ENCODE data around the gene ADGRE1. TPM values are rescaled to one million over a fixed set of nuclear protein-coding genes. Genes with fewer than 3 reads are reported as not detected.

The ADGRE1 gene
- total and polyA plus RNA-seq, 2 experiments from 2014 or later, result not detected

- Mint-ChIP-seq H3K27ac (no peak overlapping the region), H3K4me1 (no peaks in the 10 kb centered on the region)
- no peak for TF ChIP-seq EZH2phosphoT487 (IDR thresholded peaks at IDR 0.05; ENCODE audit: unreplicated experiment)
- TF ChIP-seq ZNF331 (CRISPR knock-in tag; IDR thresholded peaks at IDR 0.05; ENCODE audit: low read depth), result no peak
- TF ChIP-seq POLR2AphosphoS5 (IDR thresholded peaks at IDR 0.05; ENCODE audit: low read depth), result no peak
- TF ChIP-seq, protein P1, sequence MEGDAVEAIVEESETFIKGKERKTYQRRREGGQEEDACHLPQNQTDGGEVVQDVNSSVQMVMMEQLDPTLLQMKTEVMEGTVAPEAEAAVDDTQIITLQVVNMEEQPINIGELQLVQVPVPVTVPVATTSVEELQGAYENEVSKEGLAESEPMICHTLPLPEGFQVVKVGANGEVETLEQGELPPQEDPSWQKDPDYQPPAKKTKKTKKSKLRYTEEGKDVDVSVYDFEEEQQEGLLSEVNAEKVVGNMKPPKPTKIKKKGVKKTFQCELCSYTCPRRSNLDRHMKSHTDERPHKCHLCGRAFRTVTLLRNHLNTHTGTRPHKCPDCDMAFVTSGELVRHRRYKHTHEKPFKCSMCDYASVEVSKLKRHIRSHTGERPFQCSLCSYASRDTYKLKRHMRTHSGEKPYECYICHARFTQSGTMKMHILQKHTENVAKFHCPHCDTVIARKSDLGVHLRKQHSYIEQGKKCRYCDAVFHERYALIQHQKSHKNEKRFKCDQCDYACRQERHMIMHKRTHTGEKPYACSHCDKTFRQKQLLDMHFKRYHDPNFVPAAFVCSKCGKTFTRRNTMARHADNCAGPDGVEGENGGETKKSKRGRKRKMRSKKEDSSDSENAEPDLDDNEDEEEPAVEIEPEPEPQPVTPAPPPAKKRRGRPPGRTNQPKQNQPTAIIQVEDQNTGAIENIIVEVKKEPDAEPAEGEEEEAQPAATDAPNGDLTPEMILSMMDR (conservative IDR thresholded peaks at IDR 0.05; ENCODE audit: low read depth in 2 of 2), result no peak
- TF ChIP-seq JUNB (IDR thresholded peaks at IDR 0.05; ENCODE audit: unreplicated experiment), result no peak
- no peak for TF ChIP-seq NANOG (IDR thresholded peaks at IDR 0.05; ENCODE audit: borderline replicate concordance)
- no peak for TF ChIP-seq CREB1 (CRISPR knock-in tag; IDR thresholded peaks at IDR 0.05; ENCODE audit: low read depth)
- TF ChIP-seq ZNF114 (CRISPR knock-in tag; IDR thresholded peaks at IDR 0.05), result no peak
- no peak for TF ChIP-seq STAT1 (IDR thresholded peaks at IDR 0.05; ENCODE audit: unreplicated experiment)
- no peak for TF ChIP-seq REST (IDR thresholded peaks at IDR 0.05; ENCODE audit: unreplicated experiment)
- TF ChIP-seq, protein P2, sequence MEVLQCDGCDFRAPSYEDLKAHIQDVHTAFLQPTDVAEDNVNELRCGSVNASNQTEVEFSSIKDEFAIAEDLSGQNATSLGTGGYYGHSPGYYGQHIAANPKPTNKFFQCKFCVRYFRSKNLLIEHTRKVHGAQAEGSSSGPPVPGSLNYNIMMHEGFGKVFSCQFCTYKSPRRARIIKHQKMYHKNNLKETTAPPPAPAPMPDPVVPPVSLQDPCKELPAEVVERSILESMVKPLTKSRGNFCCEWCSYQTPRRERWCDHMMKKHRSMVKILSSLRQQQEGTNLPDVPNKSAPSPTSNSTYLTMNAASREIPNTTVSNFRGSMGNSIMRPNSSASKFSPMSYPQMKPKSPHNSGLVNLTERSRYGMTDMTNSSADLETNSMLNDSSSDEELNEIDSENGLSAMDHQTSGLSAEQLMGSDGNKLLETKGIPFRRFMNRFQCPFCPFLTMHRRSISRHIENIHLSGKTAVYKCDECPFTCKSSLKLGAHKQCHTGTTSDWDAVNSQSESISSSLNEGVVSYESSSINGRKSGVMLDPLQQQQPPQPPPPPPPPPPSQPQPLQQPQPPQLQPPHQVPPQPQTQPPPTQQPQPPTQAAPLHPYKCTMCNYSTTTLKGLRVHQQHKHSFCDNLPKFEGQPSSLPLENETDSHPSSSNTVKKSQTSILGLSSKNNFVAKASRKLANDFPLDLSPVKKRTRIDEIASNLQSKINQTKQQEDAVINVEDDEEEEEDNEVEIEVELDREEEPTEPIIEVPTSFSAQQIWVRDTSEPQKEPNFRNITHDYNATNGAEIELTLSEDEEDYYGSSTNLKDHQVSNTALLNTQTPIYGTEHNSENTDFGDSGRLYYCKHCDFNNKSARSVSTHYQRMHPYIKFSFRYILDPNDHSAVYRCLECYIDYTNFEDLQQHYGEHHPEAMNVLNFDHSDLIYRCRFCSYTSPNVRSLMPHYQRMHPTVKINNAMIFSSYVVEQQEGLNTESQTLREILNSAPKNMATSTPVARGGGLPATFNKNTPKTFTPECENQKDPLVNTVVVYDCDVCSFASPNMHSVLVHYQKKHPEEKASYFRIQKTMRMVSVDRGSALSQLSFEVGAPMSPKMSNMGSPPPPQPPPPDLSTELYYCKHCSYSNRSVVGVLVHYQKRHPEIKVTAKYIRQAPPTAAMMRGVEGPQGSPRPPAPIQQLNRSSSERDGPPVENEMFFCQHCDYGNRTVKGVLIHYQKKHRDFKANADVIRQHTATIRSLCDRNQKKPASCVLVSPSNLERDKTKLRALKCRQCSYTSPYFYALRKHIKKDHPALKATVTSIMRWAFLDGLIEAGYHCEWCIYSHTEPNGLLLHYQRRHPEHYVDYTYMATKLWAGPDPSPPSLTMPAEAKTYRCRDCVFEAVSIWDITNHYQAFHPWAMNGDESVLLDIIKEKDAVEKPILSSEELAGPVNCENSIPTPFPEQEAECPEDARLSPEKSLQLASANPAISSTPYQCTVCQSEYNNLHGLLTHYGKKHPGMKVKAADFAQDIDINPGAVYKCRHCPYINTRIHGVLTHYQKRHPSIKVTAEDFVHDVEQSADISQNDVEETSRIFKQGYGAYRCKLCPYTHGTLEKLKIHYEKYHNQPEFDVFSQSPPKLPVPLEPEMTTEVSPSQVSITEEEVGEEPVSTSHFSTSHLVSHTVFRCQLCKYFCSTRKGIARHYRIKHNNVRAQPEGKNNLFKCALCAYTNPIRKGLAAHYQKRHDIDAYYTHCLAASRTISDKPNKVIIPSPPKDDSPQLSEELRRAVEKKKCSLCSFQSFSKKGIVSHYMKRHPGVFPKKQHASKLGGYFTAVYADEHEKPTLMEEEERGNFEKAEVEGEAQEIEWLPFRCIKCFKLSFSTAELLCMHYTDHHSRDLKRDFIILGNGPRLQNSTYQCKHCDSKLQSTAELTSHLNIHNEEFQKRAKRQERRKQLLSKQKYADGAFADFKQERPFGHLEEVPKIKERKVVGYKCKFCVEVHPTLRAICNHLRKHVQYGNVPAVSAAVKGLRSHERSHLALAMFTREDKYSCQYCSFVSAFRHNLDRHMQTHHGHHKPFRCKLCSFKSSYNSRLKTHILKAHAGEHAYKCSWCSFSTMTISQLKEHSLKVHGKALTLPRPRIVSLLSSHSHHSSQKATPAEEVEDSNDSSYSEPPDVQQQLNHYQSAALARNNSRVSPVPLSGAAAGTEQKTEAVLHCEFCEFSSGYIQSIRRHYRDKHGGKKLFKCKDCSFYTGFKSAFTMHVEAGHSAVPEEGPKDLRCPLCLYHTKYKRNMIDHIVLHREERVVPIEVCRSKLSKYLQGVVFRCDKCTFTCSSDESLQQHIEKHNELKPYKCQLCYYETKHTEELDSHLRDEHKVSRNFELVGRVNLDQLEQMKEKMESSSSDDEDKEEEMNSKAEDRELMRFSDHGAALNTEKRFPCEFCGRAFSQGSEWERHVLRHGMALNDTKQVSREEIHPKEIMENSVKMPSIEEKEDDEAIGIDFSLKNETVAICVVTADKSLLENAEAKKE (CRISPR knock-in tag; IDR thresholded peaks at IDR 0.05), result no peak
- no peak for TF ChIP-seq ETS1 (IDR thresholded peaks at IDR 0.05)
- TF ChIP-seq EZH2 (IDR thresholded peaks at IDR 0.05; ENCODE audit: low read depth, unreplicated experiment), result no peak
Observed at GRCh38 chr19:6911523-6911922, 24.1 kb downstream of the ADGRE1 start.

More at GRCh38 chr19:6911523-6911922, 24.1 kb downstream of the ADGRE1 start:
- no peaks in the 10 kb centered on the region for H3K9me2 ChIP-seq (ENCODE audit: insufficient read depth)
- no peak overlapping the region for H3K27ac ChIP-seq (ENCODE audit: low read depth)
- H3K79me2 ChIP-seq (replicated peaks; ENCODE audit: insufficient read depth), result no peaks in the 10 kb centered on the region
- H3K36me3 Mint-ChIP-seq (ENCODE audit: low read depth), result peaks cover 36% of the 10 kb centered on the region
- DNase-seq (ENCODE audit: low spot score) (no peak), ATAC-seq (no peak)
- no peak overlapping the region for H2AFZ ChIP-seq
- H3K4me3 ChIP-seq, result no peak overlapping the region
- no peaks in the 10 kb centered on the region for H3K36me3 ChIP-seq (ENCODE audit: insufficient read depth)
- no peaks in the 10 kb centered on the region for H4K20me1 ChIP-seq (replicated peaks; ENCODE audit: insufficient read depth)
- H3K4me3 Mint-ChIP-seq, result no peak overlapping the region
- peaks cover 92% of the 10 kb centered on the region for H3K9me3 Mint-ChIP-seq
- H3K4me2 ChIP-seq, result no peak overlapping the region
- no peaks in the 10 kb centered on the region for H3K27me3 Mint-ChIP-seq (ENCODE audit: insufficient read depth, low read depth, poor library complexity)
- no peaks in the 10 kb centered on the region; the same call in 1 of the 2 replicates for H3F3A ChIP-seq (replicated peaks; ENCODE audit: low read depth)
- no peaks in the 10 kb centered on the region for H3K27me3 ChIP-seq (ENCODE audit: insufficient read depth)
- no peaks in the 10 kb centered on the region for H3K4me1 ChIP-seq (ENCODE audit: insufficient read depth)

Measured in GM23338 (cell line).